HG02763 (cell line): ENCODE results near the gene KAT2A.
"Not testable (repeated sequence)": the region's sequence is repeated elsewhere in the genome, so short reads cannot be mapped to it uniquely, and the experiment has no call there.

Experiments
- ATAC-seq: cut with Tn5 transposase; IDR thresholded peaks from one replicate; pipeline ENCODE4 v1.9.1; 2021; ENCODE audit warnings: mild to moderate bottlenecking, moderate library complexity; ENCODE audit not compliant: unreplicated experiment

KAT2A gene

GRCh38 chr17:42120770-42121769, at the start of gene KAT2A:
Gene KAT2A (minus strand): TSS chr17:42121367. CDS start chr17:42121304, 63 bp downstream.
- ATAC-seq: peak; percentile 70

GRCh38 chr17:42169351-42169750, 48.2 kb upstream of the KAT2A start:
- no peak for ATAC-seq

DNA sequence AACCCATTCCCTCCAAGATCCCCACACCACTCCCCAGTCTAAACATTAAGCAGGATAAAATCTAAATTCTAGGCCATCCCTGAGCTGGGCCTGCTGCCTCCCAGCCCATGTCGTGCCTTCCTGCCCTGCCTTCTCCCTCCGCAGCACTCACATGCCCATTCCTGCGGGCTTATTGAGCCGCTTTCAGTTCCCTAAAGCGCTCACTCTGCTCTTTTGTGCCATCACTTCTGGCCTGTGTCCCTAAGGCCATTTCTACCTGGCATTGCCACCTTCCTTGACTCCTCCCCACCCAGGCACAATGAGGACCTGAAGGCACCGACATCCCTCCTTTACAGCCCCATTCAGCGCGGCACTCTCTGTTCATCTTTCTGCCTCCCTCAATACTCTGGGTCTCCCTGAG, 46.6 kb upstream of the KAT2A start:
- ATAC-seq: no peak

DNA sequence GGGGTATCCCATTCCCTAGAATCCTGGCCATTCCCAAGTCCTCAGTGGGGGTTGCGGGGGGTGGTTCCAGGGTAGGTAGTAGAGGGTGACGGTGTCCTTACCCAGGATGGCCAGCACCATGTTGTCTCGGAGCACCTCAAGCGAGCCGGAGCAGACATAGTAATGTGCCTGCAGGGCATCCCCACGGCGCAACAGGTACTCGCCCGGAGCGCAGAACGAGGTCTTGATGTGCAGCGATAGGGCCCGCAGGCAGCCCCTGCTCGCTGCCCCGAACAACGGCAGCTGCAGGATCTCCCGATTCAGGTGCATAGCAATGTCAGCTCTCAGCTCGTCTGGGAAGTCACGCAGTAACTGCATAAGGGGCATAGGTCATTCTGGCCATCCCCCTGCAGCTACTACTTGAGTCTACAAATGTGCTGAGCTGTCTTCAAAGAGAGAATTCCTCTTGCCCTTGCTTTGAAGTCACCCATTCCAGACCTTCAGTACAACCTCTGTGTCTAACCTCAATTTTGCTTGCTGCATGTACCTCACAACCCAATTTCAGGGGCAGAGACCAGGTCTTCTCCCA, 45.1 kb upstream of the KAT2A start:
- no peak for ATAC-seq

GRCh38 chr17:42165751-42166150, 44.6 kb upstream of the KAT2A start:
- no peak for ATAC-seq

- no peak for ATAC-seq
Observed at GRCh38 chr17:42163696-42164407, 42.7 kb upstream of the KAT2A start.

GRCh38 chr17:42163113-42163512, 41.9 kb upstream of the KAT2A start:
- ATAC-seq: no peak

- ATAC-seq: no peak
Observed at GRCh38 chr17:42160531-42160910, 39.4 kb upstream of the KAT2A start.

DNA sequence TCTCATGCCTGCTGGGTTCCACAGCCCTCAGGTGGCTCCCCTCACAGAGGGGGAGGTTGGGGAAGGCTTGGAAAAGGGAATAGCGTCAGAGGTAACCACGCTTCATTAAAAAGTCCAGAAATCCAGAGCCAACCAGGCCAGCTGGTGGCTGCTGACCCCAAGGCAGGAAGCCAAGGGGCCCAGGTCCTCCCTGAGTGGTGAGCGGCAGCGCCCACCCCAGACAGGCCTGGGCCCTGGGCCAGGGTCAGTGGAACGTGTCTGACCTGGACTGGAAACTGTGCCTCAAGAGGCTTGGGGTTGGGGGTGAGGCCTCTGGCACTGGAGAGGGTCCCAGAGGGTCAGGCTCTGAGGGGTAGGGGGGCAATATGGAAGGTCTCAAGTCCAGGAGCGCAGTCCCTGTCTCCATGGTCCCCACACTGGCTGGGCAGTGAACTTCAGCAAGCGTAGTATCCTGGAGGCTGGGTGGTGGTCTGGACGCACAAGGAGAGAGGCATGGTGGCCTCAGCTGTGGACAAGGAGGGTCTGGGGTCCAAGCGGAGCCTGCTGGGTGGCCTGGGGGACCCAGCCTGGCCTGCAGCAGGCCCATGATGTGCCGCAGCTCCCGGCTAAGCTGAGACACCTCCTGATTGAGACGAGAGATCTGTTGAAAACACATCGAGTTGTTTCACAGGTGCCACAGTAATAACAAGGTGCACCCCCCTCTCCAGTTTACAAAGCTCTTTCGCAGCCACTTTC, 38.8 kb upstream of the KAT2A start:
- no peak for ATAC-seq

GRCh38 chr17:42155614-42156045, 34.5 kb upstream of the KAT2A start:
- ATAC-seq: no peak

GRCh38 chr17:42153919-42154742, 33.0 kb upstream of the KAT2A start:
- no peak for ATAC-seq

GRCh38 chr17:42146911-42147607, 25.9 kb upstream of the KAT2A start:
- no peak for ATAC-seq

DNA sequence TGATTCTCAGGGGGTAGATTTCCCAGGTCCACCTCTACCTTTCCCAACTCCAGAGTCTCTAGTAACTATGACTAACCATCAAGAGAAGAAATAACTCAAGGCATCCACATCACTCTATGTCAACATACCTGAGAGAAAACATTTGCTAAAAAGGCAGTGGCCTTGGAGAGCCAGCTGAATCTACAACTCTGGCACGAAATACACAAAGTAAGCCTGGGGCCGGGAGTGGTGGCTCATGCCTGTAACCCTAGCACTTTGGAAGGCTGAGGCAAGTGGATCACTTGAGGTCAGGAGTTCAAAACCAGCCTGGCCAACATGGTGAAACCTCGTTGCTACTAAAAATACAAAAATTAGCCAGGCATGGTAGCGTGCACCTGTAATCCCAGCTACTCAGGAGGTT, 22.0 kb upstream of the KAT2A start:
- ATAC-seq: not testable (repeated sequence)

DNA sequence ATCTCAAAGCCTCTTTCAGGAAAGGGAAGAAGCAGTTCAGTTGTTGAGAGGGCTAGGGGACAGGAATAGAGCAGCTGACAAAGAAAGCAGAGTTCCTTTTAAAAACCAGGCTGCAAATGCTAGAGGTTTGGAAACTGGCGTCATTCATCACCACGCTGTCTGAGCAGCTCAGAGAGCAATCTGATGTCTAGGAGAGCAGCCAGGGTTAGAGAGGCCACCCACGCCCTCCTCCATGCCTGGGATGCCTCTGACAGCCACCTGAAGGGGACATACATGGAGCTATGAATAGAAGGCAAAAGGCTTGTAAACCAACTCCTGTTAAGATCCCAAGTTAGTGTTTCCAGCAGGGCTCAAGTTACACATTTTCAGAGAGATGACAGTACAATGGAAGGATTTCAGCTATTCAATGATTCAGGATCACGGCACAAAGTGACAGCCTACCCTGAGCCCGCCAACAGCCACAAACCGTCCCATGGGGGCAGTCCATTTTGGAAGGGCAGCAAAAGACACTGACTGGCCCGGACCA, 21.3 kb upstream of the KAT2A start:
- no peak for ATAC-seq

- no peak for ATAC-seq
Observed at GRCh38 chr17:42141382-42141781, 20.2 kb upstream of the KAT2A start.

DNA sequence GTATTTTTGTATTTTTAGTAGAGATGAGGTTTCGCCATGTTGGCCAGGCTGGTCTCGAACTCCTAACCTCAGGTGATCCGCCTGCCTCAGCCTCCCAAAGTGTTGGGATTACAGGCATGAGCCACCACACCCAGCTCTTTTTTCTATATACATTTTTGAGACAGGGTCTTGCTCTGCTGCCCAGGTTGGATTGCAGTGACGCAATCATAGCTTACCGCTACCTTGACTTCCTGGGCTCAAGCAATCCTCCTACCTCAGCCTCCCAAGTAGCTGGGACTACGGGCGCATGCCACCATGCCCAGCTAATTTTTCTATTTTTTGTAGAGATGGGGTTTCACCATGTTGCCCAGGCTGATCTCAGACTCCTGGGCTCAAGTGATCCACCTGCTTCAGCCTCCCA, 19.5 kb upstream of the KAT2A start:
- ATAC-seq: not testable (repeated sequence)

GRCh38 chr17:42138749-42139492, 17.8 kb upstream of the KAT2A start:
- no peak for ATAC-seq

DNA sequence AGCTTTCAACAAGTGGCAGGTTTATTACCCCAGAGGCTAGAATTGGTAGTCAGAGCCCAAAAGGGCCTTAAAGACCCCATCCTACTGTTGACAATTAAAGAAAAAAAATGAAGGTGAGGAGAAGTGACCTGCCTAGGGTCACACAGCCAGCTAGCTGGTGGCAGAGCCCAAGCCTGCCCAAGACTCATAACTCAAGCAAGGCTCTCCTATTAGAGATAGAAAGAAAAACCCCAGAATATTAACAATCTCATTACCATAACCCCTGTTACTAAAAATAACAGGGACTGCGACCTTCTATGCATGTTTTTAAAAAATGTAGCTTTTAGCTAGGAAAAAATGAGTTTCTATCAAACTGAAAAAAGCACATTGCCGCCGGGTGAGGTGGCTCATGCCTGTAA, 15.5 kb upstream of the KAT2A start:
- no peak for ATAC-seq
